Cerebellar nuclear complex (tissue), 1 donor: Measurements from ENCODE around the gene FAM216B.
"Not testable (repeated sequence)": the region's sequence is repeated elsewhere in the genome, so short reads cannot be mapped to it uniquely, and the experiment has no call there.

Experiments
- DNase-seq, 2 experiments: peaks; one replicate each; lab custom pipeline; 2025; lab: John Stamatoyannopoulos, UW

Gene FAM216B

GRCh38 chr13:42781352-42781751 lies at the start of gene FAM216B:
Gene FAM216B (plus strand): TSS chr13:42781584. CDS start chr13:42784068, 2,484 bp downstream.
- no peak for DNase-seq

- DNase-seq: no peak
Observed at GRCh38 chr13:42732073-42732472, 49.3 kb upstream of the FAM216B start.

GRCh38 chr13:42733046-42733445 lies 48.3 kb upstream of the FAM216B start:
- DNase-seq: no peak

- DNase-seq: no peak
Observed at GRCh38 chr13:42735010-42735409, 46.4 kb upstream of the FAM216B start.

GRCh38 chr13:42740753-42741152 lies 40.6 kb upstream of the FAM216B start:
- DNase-seq: no peak

- no peak for DNase-seq
Observed at GRCh38 chr13:42741914-42742313, 39.5 kb upstream of the FAM216B start.

GRCh38 chr13:42745655-42746054 lies 35.7 kb upstream of the FAM216B start:
- no peak for DNase-seq

- DNase-seq: no peak
Observed at GRCh38 chr13:42746866-42747265, 34.5 kb upstream of the FAM216B start.

GRCh38 chr13:42747399-42747873 lies 33.9 kb upstream of the FAM216B start:
- DNase-seq: no peak

GRCh38 chr13:42750794-42751193 lies 30.6 kb upstream of the FAM216B start:
- no peak for DNase-seq

GRCh38 chr13:42751693-42752092 lies 29.7 kb upstream of the FAM216B start:
- DNase-seq: no peak

- DNase-seq: no peak
Observed at GRCh38 chr13:42752731-42753130, 28.7 kb upstream of the FAM216B start.

GRCh38 chr13:42753697-42754096 lies 27.7 kb upstream of the FAM216B start:
- DNase-seq: no peak

GRCh38 chr13:42754801-42755510 lies 26.4 kb upstream of the FAM216B start:
- no peak for DNase-seq

- DNase-seq: no peak
Observed at GRCh38 chr13:42757678-42758420, 23.5 kb upstream of the FAM216B start.

- no peak for DNase-seq
Observed at GRCh38 chr13:42758515-42758914, 22.9 kb upstream of the FAM216B start.

GRCh38 chr13:42760951-42761350 lies 20.4 kb upstream of the FAM216B start:
- no peak for DNase-seq

- no peak for DNase-seq
Observed at GRCh38 chr13:42762251-42762650, 19.1 kb upstream of the FAM216B start.

GRCh38 chr13:42762917-42763316 lies 18.5 kb upstream of the FAM216B start:
- DNase-seq: no peak

GRCh38 chr13:42766016-42766415 lies 15.4 kb upstream of the FAM216B start:
- no peak for DNase-seq

GRCh38 chr13:42769650-42770049 lies 11.7 kb upstream of the FAM216B start:
- DNase-seq: no peak

GRCh38 chr13:42776558-42776957 lies 4.8 kb upstream of the FAM216B start:
- DNase-seq: not testable (repeated sequence)

GRCh38 chr13:42777467-42777866 lies 3.9 kb upstream of the FAM216B start:
- DNase-seq: no peak
